Measurements from ENCODE around the gene CARD11.

Gene CARD11

DNA sequence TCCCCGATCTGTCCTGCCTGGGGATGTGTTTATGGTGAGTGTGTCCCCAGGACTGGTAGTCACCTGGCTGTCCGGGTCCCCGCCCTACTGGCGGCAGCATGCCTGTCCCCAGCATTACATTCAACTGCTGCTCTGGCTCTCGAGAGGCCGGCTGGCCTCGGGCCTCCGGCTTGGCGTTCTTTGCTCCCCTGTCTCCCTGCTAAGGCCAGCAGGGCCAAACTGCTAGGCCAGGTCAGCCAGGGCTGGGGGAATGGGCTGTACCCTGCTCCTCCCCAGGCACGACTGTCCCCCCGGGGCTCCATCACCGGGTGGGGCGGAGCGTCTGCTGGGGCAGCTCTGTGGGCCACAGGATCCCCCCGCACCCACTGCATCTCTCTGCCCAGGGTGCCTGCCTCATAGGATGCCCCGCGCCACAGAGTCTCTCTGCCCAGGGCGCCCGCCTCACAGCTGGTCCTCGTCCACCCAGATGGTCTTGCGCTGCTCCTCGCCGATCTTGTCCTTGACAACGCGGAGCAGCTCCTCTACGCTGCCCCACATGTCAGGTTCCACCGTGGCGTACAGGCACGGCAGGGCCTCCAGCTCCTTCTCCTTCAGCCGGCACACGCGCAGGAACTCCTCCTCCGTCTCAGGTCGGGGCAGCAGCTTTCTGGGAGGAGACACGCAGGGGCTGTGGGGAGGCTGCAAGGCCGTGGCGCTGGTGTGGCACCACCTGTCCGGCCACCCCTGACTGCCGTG is 137.3 kb downstream of the CARD11 start:
- no peak for DNase-seq (ENCODE audit: low read depth, low spot score)

DNA sequence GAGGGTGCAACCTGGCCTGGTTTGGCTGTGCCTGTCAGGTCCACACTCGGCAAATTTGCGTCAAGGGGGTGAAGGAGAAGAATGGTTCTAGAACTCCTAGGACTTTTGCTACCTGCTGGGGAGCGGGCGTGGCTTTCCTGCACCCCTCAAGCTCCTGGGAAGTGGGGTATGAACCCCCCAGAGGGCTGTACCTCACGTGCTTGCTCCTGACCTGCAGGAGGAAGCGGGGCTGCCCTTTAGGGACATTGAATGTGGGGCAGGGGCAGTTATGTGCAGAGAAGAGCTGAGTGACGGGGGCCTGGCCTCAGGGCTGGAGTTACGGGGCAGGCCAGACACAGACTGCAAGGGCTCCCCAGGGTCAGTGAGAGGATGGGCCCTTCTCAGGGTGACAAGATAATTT is 138.2 kb downstream of the CARD11 start:
- DNase-seq (ENCODE audit: low read depth, low spot score) = no peak

DNA sequence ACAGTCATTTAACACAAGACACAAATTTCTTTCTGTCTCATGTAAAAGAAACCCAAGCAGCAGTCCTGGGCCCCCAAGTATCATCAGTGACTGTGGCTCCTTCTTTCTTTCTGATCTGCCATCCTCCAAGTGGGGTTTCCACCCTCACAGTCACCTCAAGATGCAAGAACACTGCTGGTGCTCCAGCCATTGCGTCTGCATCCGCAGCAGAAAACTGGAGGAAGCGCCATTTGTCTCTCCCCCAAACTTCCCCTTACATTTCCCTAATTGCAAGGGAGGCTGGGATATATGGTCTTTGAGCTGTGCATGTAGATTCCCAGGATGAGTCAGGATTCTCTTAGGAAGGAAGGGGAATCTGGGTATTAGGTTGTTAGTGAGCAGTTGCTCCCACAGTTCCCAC is 138.6 kb downstream of the CARD11 start:
- DNase-seq (ENCODE audit: low read depth, low spot score) = no peak

DNA sequence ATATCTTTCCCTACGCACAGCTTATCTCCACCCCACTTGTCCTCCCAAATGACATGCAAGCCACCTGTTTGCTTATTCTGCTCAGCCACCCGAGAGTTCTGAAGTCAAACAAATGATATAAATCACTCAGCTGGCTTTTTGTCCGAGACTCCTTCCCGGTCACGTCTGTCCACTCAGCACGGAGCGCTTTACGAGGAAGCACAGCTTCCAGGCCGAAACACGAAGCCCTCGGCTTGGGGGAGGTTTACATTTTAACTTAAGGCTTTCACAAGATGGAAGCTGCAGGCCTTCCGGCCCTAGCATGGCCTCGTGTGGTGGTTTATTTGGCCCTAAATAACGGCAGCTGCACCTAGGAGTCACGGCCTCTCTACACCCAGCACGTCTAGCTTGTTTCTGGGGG is 139.5 kb downstream of the CARD11 start:
- no peak for DNase-seq (ENCODE audit: low read depth, low spot score)

DNA sequence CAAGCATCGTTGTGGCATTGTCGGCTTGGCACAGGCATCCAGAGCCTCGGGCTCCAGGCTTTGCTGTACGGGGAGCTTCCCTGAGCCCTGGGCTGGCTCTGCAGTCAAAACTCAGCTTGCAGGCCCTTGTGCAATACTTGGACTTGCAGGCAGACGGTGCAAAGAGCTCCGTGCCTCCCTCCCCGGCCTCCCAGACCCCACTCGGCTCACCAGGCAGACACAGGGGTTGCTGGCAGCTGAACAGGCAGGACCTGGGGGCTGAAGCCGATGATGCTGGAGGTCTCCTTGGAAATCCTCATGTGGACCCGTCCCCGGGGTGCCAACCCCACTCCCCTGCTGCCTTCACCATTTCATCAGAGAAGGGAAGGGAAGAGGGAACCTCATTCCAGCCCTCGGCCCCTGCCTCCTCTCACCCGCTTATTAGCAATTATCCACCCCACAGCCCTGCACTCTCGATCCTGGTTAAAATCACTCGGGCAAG is 139.9 kb downstream of the CARD11 start:
- DNase-seq (ENCODE audit: low read depth, low spot score) = no peak

DNA sequence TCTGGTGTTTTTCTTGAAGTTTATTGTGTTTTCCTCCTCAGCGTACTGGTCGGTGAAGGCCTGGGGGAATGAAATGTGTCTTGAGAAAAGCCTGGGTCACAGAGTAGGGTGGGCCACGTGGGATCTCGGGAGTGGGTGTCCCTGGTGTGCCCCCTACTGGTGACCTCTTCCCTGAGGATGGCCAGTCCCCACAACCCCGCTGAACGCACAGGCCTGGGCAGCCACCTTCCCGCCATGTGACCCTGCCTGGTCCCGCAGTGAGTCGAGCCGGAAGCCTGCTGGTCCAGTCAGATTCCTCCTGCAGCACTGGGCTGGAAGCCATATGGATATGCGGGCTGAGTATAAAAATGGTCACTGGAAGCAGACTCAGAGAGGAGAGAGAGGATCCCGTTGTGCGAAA is 146.6 kb downstream of the CARD11 start:
- no peak for DNase-seq (ENCODE audit: low read depth, low spot score)

DNA sequence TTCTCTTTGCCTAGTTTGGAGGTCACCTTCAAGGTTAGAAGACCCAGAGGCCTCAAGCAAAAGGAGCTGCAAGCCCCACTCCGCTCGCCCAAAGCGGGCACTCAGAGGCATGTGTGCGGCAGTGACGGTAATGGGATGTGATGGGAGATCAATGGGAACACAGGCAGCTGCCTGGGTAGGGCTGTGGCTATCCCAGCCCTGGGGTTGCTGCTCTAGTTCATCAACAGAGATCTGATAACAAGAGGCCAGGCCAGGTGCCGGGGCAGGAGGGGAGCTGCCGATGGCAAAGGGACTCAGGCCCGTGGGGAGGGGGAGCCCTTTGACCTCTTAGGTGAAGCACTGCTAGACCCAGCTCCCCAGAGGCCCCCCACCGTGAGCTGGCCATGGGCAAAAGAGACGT is 147.5 kb downstream of the CARD11 start:
- no peak for DNase-seq (ENCODE audit: low read depth, low spot score)

DNA sequence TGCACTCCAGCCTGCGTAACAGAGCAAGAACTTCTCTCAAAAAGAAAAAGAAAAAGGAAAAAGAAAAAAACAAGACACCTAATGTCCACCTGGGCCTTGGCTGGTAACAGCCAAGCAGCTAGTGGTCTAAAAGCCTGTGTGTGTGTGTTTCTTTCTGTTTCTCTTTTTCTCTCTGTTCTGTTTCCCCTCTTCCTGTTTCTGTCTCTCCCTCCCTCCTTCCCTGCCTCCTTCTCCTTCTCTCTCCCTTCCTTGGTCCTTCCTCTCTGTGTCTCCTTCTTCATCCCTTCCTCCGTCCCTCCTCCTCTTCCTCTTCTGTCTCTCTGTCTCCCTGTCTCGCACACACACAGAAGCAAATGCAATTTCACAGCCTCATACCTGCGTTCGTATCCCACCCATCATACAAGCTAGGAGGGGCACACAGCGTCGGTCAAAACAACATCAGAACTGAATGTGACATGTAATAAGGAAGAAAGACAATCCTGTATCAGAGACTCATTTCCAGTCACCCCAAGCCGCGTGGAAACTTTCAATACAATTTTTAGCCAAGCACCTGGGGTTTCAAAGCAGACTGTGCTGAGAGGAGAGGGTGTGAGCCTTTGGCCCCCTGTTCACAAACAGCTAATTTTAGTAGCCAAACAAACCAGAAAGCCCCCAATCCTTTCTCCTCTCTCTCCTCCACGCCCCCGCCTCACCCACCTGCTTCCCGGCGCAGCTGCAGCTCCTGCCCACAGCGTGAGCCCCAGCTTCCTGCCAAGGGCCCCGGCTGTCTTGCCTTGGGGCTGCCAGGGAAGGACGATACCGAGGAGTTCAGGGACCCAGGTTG is 149.3 kb downstream of the CARD11 start:
- DNase-seq (ENCODE audit: low read depth, low spot score) = no peak

DNA sequence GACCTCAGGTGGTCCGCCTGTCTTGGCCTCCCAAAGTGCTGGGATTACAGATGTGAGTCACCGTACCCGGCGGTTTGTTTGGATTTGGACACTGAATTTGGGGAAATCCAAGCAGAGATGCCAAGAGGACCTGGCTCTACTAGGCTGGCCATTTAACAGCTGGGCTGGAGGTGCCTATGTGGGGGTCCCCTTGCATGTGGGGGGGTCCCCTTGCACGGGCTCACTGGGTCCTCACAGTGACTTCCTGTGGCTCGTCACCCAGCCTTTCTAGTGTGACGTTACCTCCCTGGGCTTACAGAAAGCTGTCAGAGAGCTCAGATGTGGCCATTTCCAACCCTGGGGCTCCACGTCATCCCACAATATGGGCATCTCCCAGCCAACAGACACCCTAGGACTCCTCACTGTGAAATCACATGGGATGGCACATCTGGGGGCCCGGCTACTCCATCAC is 150.2 kb downstream of the CARD11 start:
- no peak for DNase-seq (ENCODE audit: low read depth, low spot score)

DNA sequence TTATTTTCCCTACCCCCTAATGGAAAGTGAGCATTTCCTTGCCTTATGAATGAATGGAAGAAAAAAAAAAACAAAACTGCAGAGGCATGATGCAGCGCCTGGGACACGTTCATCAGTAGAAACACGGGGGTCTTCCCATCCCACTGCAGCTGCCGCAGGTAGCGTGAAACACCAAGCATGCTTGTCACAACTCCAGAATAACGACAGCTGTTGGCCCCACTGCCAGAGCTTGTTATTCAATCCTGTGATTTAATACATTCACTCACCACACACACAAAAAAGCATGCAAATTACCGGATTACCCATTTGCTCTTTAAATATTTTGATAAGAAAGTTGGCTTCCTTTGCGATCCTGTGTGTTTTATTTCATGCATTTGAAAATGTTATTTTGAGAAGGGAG is 151.1 kb downstream of the CARD11 start:
- DNase-seq (ENCODE audit: low read depth, low spot score) = no peak

DNA sequence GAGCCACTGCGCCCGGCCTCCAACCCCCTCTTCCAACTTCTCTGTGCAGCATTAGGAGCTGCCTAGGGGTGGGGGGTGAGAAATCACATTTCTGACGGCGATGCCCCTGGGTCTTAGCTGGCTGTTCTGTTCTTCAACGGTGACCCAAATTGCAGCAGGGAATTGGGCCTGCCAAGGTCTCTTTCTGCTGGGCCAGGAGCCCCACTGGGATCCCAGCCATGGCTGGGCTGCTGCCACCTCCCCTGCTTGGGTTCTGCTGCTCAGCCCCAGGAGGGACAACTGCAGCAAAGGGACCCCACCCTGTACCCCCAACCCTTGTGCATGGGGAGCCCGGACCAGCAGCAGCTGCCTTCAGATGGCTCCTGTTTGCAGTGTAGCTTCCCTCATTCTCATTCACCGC is 155.9 kb downstream of the CARD11 start:
- no peak for DNase-seq (ENCODE audit: low read depth, low spot score)

DNA sequence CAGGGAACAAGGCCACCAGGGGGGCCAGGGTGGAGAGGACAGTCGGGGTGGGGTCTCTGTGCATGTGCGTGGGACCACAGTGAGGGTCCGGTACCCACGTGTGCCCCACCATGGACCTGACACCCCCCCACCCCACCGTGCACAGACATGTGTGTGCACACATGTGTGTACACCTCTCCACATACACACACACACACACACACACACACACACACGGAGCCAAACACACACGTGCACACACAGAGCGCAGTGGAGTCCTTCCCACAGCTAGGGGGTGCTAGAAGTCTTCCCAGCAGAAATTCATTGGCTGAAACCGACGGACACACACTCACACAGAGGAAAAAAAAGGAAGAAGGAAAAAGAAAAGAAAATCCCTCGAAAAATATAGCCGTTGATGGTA is 156.8 kb downstream of the CARD11 start:
- no peak for DNase-seq (ENCODE audit: low read depth, low spot score)

DNA sequence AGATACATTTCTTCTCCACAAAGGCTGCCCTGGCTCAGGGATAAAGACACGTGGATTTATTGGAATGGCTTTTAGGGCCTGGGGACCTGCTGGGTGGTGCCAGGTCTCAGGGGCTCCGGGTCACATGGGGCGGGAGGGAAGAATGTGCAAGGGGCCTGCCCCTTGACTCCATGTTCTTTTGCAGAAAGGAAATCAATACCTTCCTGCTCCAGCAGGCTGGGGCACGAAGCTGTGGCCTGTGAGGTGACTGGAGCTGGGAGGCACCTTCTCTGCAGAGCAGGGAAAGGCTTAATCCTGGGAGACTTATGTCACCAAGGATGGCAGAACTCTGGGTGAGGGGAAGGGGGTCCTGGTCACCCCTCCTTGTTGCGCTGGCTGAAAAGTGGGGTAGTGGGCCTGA is 157.3 kb downstream of the CARD11 start:
- no peak for DNase-seq (ENCODE audit: low read depth, low spot score)

DNA sequence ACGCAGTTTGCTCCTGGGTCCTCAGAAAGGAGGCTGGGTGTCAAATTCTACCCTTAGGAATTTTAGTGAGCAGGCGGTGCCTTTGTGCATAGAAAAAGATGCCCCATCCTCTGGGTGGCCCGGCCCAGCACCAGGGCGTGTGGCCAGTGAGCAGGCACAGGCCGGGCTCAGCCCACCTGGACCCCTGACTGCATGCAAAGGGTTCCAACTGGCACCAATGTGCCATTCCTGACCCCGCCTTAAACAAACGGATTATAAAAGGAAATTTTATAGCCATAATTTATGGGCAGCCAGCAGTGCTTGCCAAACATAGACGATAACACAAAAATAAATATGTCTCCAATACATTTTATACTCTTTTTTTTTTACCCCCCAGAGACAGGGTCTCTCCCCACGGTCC is 159.5 kb downstream of the CARD11 start:
- DNase-seq (ENCODE audit: low read depth, low spot score) = no peak

DNA sequence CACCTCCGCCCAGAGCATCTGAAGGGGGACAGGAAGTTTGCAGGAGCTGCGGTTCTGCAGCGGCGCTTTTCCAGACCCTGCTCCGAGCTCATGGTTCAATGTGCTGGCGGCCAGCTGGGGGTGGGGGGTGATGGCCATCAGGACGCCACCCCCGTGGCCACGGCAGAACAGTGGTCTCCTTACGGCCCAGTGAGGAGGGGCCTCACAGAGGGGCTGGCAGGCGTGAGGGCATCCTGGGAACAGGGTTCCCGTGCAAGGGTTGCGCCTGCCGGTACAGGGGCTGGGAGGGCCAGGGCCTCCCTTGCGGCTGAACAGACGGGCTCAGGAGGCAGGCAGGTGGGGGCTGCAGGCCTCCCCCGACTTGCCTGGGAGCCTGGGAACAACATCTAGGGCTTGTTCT is 160.6 kb downstream of the CARD11 start:
- DNase-seq (ENCODE audit: low read depth, low spot score) = no peak

DNA sequence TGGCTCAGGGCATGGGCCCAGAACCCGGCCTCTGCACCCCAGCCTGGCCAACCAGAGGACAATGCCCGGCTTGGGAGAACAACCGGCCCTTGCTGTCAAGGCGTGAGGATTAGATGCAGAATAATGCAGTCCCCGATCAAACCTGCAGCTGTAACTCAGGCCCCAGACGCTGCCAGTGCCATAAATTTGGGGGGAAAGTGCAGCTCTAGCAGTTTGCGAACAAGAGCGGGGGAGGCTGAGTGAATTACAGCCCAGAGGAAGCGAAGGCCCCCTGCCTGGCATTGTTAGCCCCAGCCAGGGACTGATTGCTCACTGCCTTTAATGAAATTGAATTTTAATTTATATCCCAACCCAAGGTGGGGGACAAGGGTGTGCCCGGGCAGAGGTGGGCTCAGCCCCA is 161.6 kb downstream of the CARD11 start:
- no peak for DNase-seq (ENCODE audit: low read depth, low spot score)

DNA sequence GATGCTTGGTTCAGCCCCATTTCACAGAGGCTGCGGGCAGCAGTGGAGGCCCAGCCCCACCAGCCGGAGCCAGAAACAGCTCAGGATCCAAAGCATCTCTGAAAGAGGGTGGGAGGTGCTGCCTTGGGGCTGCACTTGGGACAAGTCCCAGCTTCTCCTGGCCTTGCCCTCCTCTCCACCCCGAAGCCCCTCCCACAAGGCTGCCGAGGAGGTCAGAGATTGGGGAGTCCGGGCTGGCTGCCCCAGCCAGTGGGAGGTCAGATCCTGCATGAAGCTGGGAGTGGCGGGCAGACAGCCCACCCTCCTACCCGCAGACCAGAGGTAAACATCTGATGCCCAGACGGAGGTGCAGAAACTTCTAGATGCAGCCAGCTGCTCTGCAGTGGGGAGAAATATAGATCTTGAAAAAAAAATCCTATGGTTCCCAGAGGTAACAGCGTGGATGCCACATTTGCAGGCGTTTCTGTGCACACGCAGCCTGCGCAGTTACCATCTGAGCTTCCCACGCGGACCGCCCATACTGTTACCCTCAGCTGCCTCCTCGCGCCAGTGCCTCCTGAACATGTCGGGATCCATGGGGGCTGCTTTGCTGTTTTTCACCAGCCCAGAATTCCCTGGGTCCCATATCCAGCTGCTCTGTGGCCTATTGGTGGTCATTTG is 162.7 kb downstream of the CARD11 start:
- DNase-seq (ENCODE audit: low read depth, low spot score) = no peak

DNA sequence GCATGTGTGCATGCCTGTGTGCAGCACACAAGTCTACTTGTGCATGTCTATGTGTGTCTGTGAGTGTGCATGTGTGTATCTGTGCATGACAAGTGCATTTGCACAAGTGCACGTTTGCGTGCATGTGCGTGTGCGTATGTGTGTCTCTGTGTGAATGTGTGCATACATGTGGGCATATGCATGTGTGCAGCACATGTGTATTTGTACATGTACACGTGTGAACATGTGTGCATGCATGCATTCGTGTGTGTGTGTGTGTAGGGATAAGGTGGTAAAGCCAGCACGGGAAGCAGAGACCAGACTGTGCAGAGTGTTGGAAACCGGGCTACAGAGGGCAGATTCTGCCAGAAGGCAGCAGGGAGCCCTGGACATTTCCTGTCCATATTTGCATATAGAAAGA is 163.6 kb downstream of the CARD11 start:
- no peak for DNase-seq (ENCODE audit: low read depth, low spot score)

DNA sequence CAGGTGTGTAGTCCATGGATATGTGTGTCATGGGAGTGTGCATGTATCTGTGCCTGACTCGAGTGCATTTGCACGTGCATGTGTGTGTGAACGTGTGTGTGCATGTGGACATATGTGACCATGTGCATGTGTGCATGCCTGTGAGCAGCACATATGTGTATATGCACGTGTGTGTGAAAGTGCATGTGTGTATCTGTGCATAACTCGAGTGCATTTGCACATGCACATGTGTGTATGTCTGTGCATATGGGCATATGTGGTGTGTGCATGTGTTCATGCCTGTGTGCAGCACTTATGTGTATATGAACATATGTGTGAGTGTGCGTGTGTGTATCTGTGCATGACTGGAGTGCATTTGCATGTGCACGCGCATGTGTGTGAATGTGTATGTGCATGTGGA is 164.3 kb downstream of the CARD11 start:
- no peak for DNase-seq (ENCODE audit: low read depth, low spot score)

DNA sequence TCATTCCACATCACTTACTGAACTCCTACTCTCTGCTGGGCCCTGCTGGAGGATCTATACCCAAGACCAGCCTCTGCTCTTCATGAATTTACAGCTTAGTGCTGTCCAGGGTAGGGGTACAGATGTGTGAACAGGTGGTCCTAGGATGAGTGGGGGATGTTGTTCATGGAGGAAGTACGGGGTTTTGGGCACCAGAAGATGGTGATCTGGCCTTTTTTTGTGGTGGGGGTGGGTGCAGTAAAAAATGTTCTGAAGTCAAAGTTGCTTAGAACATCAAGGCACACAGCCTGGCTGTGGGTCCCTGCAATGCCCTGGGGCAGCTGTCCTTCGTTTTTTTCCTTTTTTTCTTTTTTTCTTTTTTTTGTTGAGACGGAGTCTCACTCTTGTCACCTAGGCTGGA is 165.4 kb downstream of the CARD11 start:
- no peak for DNase-seq (ENCODE audit: low read depth, low spot score)

DNA sequence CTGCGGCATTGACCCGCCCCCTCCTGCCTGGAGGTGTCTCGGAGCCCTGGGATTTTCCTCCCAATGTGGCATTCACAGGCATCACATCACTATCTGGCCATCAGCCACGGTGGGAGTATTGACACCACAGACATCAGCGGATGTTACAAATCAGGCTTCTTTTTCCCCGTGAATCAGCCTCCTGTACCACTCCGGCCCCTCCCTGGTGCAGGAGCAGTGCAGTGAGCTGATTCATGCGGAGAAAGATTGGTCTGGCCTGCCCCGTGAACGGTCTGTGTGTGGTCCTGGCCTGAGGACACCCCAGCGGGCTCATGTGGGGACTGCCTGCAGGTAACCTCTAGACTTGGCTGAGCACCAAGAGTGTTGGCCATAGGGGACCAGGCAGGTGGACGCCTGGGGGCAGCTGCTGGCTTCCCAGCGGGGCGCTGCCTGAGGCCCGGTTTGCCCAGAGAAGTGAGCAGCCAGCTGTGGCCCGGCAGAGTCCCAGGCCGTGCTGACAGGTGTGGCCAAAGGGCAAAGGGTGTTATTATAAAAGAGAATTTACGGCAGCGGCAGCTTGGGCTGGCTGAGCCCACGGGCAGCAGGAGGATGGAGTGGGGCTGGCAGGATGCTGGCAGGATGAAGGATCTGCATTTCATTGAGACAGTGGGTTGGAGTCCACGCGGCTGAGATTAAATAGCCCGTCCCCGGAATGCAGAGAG is 167.5 kb downstream of the CARD11 start:
- no peak for DNase-seq (ENCODE audit: low read depth, low spot score)
